SK-N-SH treated with all-trans-retinoic acid at 6 μM for 48 hours (cell line): ENCODE data around the gene CNOT6L.

Experiments used
- ATAC-seq: fragments of 200-7000 bp; cut with Tn5 transposase; 3 replicates; pipeline ENCODE4 v1.9.1; 2020; ENCODE audit warnings: mild to moderate bottlenecking, moderate library complexity
- ARNTL ChIP-seq: fragments of 450-650 bp; formaldehyde crosslinking; IDR thresholded peaks from 2 replicates; pipeline ENCODE4 v1.5.0; 2020; ENCODE audit warnings: low read depth, mild to moderate bottlenecking, moderate library complexity, borderline replicate concordance
- BACH2 ChIP-seq: fragments of 250-450 bp; sonication (Bioruptor Pico); IDR thresholded peaks from 2 replicates; pipeline ENCODE4 v1.9.0; 2021; ENCODE audit warnings: mild to moderate bottlenecking, borderline replicate concordance
- CREB5 ChIP-seq: fragments of 250-450 bp; sonication (Bioruptor Pico); IDR thresholded peaks from 2 replicates; pipeline ENCODE4 v1.5.1; 2020; ENCODE audit warnings: low read depth, mild to moderate bottlenecking, moderate library complexity
- CSDC2 ChIP-seq: fragments of 250-450 bp; sonication (Bioruptor Pico); IDR thresholded peaks from 2 replicates; pipeline ENCODE4 v1.5.0; 2020; ENCODE audit warnings: mild to moderate bottlenecking, moderate library complexity
- CSRNP3 ChIP-seq: fragments of 250-450 bp; sonication (Bioruptor Pico); IDR thresholded peaks from 2 replicates; pipeline ENCODE4 v1.5.1; 2021; ENCODE audit warnings: mild to moderate bottlenecking, moderate library complexity
- ESRRG ChIP-seq: fragments of 250-450 bp; sonication (Bioruptor Pico); IDR thresholded peaks from 2 replicates; pipeline ENCODE4 v1.6.1; 2021; ENCODE audit warnings: mild to moderate bottlenecking
- GLIS3 ChIP-seq: fragments of 250-450 bp; sonication (Bioruptor Pico); IDR thresholded peaks from 2 replicates; pipeline ENCODE4 v1.5.0; 2020; ENCODE audit warnings: mild to moderate bottlenecking, moderate library complexity
- ISL1 ChIP-seq: fragments of 250-450 bp; sonication (Bioruptor Pico); IDR thresholded peaks from 2 replicates; pipeline ENCODE4 v2.1.2; 2022; ENCODE audit warnings: mild to moderate bottlenecking, moderate library complexity
- OSR1 ChIP-seq: fragments of 250-450 bp; sonication (Bioruptor Pico); IDR thresholded peaks from 2 replicates; pipeline ENCODE4 v1.8.0; 2022; ENCODE audit warnings: moderate library complexity, mild to moderate bottlenecking, inconsistent platforms
- PATZ1 ChIP-seq: fragments of 250-450 bp; sonication (Bioruptor Pico); IDR thresholded peaks from 2 replicates; pipeline ENCODE4 v1.8.0; 2020; ENCODE audit warnings: mild to moderate bottlenecking, moderate library complexity, borderline replicate concordance
- POU6F1 ChIP-seq: fragments of 250-450 bp; sonication (Bioruptor Pico); IDR thresholded peaks from 2 replicates; pipeline ENCODE4 v1.8.0; 2021; ENCODE audit warnings: low read depth, mild to moderate bottlenecking, moderate library complexity, borderline replicate concordance
- PPARA ChIP-seq: fragments of 250-450 bp; sonication (Bioruptor Pico); IDR thresholded peaks from 2 replicates; pipeline ENCODE4 v1.5.0; 2020; ENCODE audit warnings: mild to moderate bottlenecking, borderline replicate concordance
- RARB ChIP-seq: fragments of 250-450 bp; sonication (Bioruptor Pico); IDR thresholded peaks from 2 replicates; pipeline ENCODE4 v1.8.0; 2021; ENCODE audit warnings: mild to moderate bottlenecking, moderate library complexity
- SNAI2 ChIP-seq: fragments of 250-450 bp; sonication (Bioruptor Pico); IDR thresholded peaks from 2 replicates; pipeline ENCODE4 v1.5.0; 2020; ENCODE audit warnings: mild to moderate bottlenecking, moderate library complexity
- TCF4 ChIP-seq: fragments of 250-450 bp; sonication (Bioruptor Pico); IDR thresholded peaks from 2 replicates; pipeline ENCODE4 v1.8.0; 2021; ENCODE audit warnings: mild to moderate bottlenecking, moderate library complexity, borderline replicate concordance
- TSHZ2 ChIP-seq: fragments of 250-450 bp; sonication (Bioruptor Pico); IDR thresholded peaks from 2 replicates; pipeline ENCODE4 v1.5.0; 2020; ENCODE audit warnings: mild to moderate bottlenecking, moderate library complexity
- ZC3H10 ChIP-seq: fragments of 250-450 bp; sonication (Bioruptor Pico); IDR thresholded peaks from 2 replicates; pipeline ENCODE4 v1.5.1; 2021; ENCODE audit warnings: mild to moderate bottlenecking, moderate library complexity
- ZFP3 ChIP-seq: fragments of 250-450 bp; sonication (Bioruptor Pico); IDR thresholded peaks from 2 replicates; pipeline ENCODE4 v1.5.0; 2020; ENCODE audit warnings: mild to moderate bottlenecking, moderate library complexity
- ZFP30 ChIP-seq: fragments of 450-650 bp; formaldehyde crosslinking; IDR thresholded peaks from 2 replicates; pipeline ENCODE4 v1.5.0; 2022; ENCODE audit warnings: mild to moderate bottlenecking, moderate library complexity
- ZNF565 ChIP-seq: fragments of 450-650 bp; formaldehyde crosslinking; conservative IDR thresholded peaks from 2 replicates; pipeline ENCODE4 v1.5.0; 2020; ENCODE audit warnings: low read depth, mild to moderate bottlenecking, moderate library complexity
- ZNF8 ChIP-seq: fragments of 450-650 bp; formaldehyde crosslinking; IDR thresholded peaks from 2 replicates; pipeline ENCODE4 v1.5.0; 2020; ENCODE audit warnings: mild to moderate bottlenecking, moderate library complexity

CNOT6L gene

GRCh38 chr4:77714514-77714913, 104.7 kb downstream of the CNOT6L start:
- no peak for ATAC-seq
- TF ChIP-seq TCF4 (CRISPR knock-in tag): no peak
- no peak for TF ChIP-seq ARNTL (CRISPR knock-in tag)
- TF ChIP-seq SNAI2: no peak
- TF ChIP-seq CSDC2 (CRISPR knock-in tag): no peak
- no peak for TF ChIP-seq OSR1 (CRISPR knock-in tag)
- no peak for TF ChIP-seq PPARA (CRISPR knock-in tag)
- TF ChIP-seq GLIS3 (CRISPR knock-in tag): no peak
- TF ChIP-seq POU6F1 (CRISPR knock-in tag): no peak
- no peak for TF ChIP-seq CSRNP3
- TF ChIP-seq ZNF565 (CRISPR knock-in tag): no peak
- TF ChIP-seq ZC3H10 (CRISPR knock-in tag): no peak
- no peak for TF ChIP-seq ZNF8 (CRISPR knock-in tag)
- no peak for TF ChIP-seq ZFP30 (CRISPR knock-in tag)
- no peak for TF ChIP-seq ESRRG
- TF ChIP-seq ISL1 (CRISPR knock-in tag): no peak
- no peak for TF ChIP-seq BACH2 (CRISPR knock-in tag)
- TF ChIP-seq RARB: no peak
- TF ChIP-seq CREB5 (CRISPR knock-in tag): no peak
- no peak for TF ChIP-seq ZFP3 (CRISPR knock-in tag)
- TF ChIP-seq PATZ1: no peak

- ATAC-seq: no peak
- no peak for TF ChIP-seq RARB
- no peak for TF ChIP-seq OSR1 (CRISPR knock-in tag)
- TF ChIP-seq ARNTL (CRISPR knock-in tag): no peak
- no peak for TF ChIP-seq GLIS3 (CRISPR knock-in tag)
- no peak for TF ChIP-seq ZNF565 (CRISPR knock-in tag)
- no peak for TF ChIP-seq PPARA (CRISPR knock-in tag)
- no peak for TF ChIP-seq BACH2 (CRISPR knock-in tag)
- no peak for TF ChIP-seq ZFP30 (CRISPR knock-in tag)
- no peak for TF ChIP-seq TSHZ2 (CRISPR knock-in tag)
- TF ChIP-seq SNAI2: no peak
- TF ChIP-seq POU6F1 (CRISPR knock-in tag): no peak
These were observed 105.3 kb downstream of the CNOT6L start for GRCh38 chr4:77713884-77714283.
